Measurements from ENCODE around the gene OPCML.

OPCML gene

DNA sequence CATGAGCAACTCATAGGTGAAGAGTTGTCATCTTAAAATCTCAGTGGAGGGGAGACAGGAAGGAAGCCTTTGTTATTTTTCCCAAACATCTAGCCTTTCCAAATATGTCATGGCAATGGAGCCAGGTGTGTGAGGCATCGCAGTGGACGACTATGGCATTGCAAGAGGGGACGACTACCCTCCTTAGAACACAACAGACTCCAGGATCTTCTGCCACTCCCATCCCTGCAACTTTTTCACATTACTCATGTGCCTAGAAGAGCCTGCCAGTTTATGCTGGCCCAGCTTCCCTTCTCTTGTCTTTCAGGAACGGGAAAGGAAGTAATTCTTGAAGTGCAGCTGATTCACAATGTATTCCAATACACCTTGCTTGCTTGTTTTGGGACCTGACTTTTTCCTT lies 1008.4 kb downstream of the OPCML start:
- Mint-ChIP-seq H3K27me3 (ENCODE audit: low read depth, poor library complexity) (peaks cover 32% of the 10 kb centered on the region), H3K27ac (no peak overlapping the region), H3K36me3 (ENCODE audit: low read depth) (no peaks in the 10 kb centered on the region), H3K4me1 (no peaks in the 10 kb centered on the region), H3K9me3 (peaks cover 7% of the 10 kb centered on the region), H3K4me3 (no peak overlapping the region)
- TF ChIP-seq, protein P1, sequence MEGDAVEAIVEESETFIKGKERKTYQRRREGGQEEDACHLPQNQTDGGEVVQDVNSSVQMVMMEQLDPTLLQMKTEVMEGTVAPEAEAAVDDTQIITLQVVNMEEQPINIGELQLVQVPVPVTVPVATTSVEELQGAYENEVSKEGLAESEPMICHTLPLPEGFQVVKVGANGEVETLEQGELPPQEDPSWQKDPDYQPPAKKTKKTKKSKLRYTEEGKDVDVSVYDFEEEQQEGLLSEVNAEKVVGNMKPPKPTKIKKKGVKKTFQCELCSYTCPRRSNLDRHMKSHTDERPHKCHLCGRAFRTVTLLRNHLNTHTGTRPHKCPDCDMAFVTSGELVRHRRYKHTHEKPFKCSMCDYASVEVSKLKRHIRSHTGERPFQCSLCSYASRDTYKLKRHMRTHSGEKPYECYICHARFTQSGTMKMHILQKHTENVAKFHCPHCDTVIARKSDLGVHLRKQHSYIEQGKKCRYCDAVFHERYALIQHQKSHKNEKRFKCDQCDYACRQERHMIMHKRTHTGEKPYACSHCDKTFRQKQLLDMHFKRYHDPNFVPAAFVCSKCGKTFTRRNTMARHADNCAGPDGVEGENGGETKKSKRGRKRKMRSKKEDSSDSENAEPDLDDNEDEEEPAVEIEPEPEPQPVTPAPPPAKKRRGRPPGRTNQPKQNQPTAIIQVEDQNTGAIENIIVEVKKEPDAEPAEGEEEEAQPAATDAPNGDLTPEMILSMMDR (IDR thresholded peaks at IDR 0.05) = no peak
- no peak for DNase-seq

DNA sequence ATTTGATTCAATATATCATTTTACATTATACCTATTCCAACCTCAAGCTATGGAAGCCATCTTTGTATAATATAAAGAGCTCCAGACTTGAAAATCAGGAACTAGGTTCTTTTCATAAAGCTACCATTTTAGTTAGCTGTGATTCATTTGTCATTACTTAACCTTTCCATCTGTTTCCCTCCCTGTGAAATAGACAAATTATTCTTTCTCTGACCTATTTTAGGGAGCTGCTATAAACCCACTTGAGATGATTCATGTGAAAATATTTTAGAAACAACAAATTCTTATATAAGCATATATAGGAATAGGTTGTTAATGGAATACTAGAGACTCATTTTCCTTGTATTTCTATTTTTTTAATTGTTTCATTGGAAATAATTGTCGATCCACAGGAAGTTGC lies 1012.1 kb downstream of the OPCML start:
- H3K4me3 Mint-ChIP-seq = no peak overlapping the region
- DNase-seq = no peak
- H3K27ac Mint-ChIP-seq = no peak overlapping the region
- no peaks in the 10 kb centered on the region for H3K36me3 Mint-ChIP-seq (ENCODE audit: low read depth)
- peaks cover 5% of the 10 kb centered on the region for H3K9me3 Mint-ChIP-seq
- peaks cover under 1% of the 10 kb centered on the region for H3K4me1 Mint-ChIP-seq
- TF ChIP-seq, protein P1 (IDR thresholded peaks at IDR 0.05) = no peak
- peaks cover 25% of the 10 kb centered on the region for H3K27me3 Mint-ChIP-seq (ENCODE audit: low read depth, poor library complexity)

DNA sequence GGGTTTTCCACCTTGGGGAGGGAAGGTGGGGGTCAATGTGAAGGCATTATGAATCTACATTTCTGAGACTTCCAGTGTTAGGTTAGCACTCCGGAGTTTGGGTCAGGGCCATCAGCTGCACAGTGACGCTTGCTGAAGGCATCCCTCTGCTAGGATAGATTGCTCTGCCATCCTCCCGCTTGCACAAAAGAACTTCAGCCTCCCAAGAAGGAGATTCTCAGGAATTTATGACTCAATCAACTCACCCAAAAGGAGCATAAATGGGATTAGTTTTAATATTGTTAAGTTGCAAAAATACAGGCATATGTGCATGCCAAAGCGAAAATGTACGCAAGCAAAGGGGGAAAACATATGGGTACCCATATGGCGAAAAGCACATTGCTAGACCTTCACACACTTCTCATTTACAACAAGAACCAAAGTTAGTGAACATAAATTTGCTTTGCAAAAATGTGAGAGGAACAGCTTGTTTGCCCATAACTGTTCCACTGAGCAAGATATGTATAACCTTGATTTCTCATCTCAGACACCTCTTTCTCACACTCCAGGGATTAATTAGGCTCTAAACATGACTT lies 1013.0 kb downstream of the OPCML start:
- H3K4me3 Mint-ChIP-seq = no peak overlapping the region
- TF ChIP-seq, protein P1 (IDR thresholded peaks at IDR 0.05) = no peak
- no peak overlapping the region for H3K27ac Mint-ChIP-seq

DNA sequence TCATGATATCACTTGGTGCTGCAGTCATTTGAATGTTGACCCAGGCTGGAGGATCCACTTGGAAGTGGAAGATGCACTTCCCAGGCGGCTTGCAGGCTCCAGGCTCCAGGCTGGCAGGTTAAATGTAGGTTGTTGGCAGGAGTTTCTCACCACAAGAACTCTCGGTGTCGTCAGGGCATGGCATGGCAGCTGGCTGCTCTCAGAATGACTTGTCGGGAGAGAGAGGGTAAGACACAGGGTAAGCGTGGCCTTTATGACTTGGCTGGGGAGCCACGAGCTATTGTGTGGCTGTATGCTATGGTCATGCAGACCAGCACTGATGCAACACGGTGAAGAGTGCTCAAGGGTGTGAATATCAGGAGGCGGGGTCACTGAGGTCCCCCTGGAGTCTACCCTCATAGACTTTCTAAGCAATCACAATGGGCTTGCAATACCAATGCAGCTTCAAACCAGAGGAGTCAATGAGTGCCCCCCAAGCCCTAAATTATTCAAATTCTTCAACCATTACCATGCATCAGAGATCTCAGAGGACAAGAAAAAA lies 1027.7 kb downstream of the OPCML start:
- DNase-seq = no peak
- Mint-ChIP-seq H3K4me3 (no peak overlapping the region), H3K27me3 (ENCODE audit: low read depth, poor library complexity) (peaks cover 3% of the 10 kb centered on the region), H3K27ac (no peak overlapping the region), H3K36me3 (ENCODE audit: low read depth) (peaks cover 7% of the 10 kb centered on the region), H3K9me3 (peaks cover 16% of the 10 kb centered on the region), H3K4me1 (peaks cover 8% of the 10 kb centered on the region)
- TF ChIP-seq, protein P1 (IDR thresholded peaks at IDR 0.05) = no peak

More for the DNA sequence above, 1013.0 kb downstream of the OPCML start:
- Mint-ChIP-seq H3K36me3 (ENCODE audit: low read depth) (no peaks in the 10 kb centered on the region), H3K4me1 (peaks cover 9% of the 10 kb centered on the region), H3K27me3 (ENCODE audit: low read depth, poor library complexity) (peaks cover 23% of the 10 kb centered on the region), H3K9me3 (no peaks in the 10 kb centered on the region)
- no peak for DNase-seq

DNA sequence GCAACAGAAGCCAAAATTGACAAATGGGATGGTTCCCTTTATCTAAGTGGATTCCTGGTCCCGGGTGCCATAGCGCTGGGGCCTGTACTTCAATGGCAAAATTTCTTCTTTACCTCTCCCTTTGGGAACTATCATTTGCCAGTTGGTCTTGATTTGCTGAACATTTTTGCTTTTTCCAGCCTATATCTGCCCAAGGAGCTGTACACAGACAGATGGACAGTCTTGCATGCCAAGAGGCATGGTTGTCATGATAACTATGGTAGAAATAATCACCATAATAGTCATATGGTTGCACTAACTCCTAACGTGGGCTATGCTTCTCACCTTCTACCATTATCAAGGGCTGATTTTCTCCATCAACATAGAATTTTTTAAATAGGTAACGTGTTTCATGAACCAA lies 1030.9 kb downstream of the OPCML start:
- TF ChIP-seq, protein P1 (IDR thresholded peaks at IDR 0.05) = no peak
- peaks cover 36% of the 10 kb centered on the region for H3K4me1 Mint-ChIP-seq
- no peak overlapping the region for H3K27ac Mint-ChIP-seq
- no peak for DNase-seq
- peaks cover 8% of the 10 kb centered on the region for H3K9me3 Mint-ChIP-seq
- H3K27me3 Mint-ChIP-seq (ENCODE audit: low read depth, poor library complexity) = peaks cover 12% of the 10 kb centered on the region
- no peaks in the 10 kb centered on the region for H3K36me3 Mint-ChIP-seq (ENCODE audit: low read depth)
- no peak overlapping the region for H3K4me3 Mint-ChIP-seq

DNA sequence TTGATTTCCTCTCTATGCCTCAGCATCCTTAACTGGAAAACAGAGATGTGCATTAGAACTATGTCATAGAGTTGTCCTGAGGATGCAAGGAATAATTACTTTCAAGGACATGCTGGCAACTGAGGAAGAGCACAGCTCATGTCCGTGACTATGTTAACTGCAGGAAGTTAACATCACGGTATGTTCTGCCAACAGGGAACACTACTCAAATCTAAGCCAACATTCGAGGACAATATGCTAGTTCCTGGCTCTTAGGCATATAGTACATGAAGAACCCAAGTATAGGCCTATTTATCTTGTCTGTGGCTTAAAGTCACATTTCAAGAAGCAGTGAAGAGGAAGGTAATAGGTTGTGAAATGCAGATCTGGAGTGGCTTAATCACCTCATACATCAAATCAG lies 1032.6 kb downstream of the OPCML start:
- H3K27ac Mint-ChIP-seq = no peak overlapping the region
- H3K27me3 Mint-ChIP-seq (ENCODE audit: low read depth, poor library complexity) = peaks cover 8% of the 10 kb centered on the region
- peaks cover 51% of the 10 kb centered on the region for H3K4me1 Mint-ChIP-seq
- H3K36me3 Mint-ChIP-seq (ENCODE audit: low read depth) = no peaks in the 10 kb centered on the region
- no peak overlapping the region for H3K4me3 Mint-ChIP-seq
- DNase-seq = no peak
- H3K9me3 Mint-ChIP-seq = peaks cover 8% of the 10 kb centered on the region
- TF ChIP-seq, protein P1 (IDR thresholded peaks at IDR 0.05) = no peak

Data from nephron progenitor cell (in vitro differentiated cells).